Measurements from ENCODE around the gene DHDH. TPM values are rescaled to one million over a fixed set of nuclear protein-coding genes. Genes with fewer than 3 reads are reported as not detected.

The DHDH gene
- total RNA-seq, 1 donor from 2014 or later: not detected

Other genes starting within 250 kb of the DHDH start
- gene FUT2, start 237.7 kb upstream of the DHDH start, total RNA-seq: not detected in 2 replicates
- gene MAMSTR, start 214.0 kb upstream of the DHDH start, total RNA-seq: 1.4 and 1.7 TPM in 2 replicates
- 0.44 and 0.88 TPM in 2 replicates for gene RASIP1, start 193.1 kb upstream of the DHDH start, total RNA-seq
- gene IZUMO1, start 186.8 kb upstream of the DHDH start, total RNA-seq: 0.37 TPM in 1 of 2 replicates, not detected in the other
- 0.54 and 0.57 TPM in 2 replicates for gene FUT1, start 181.1 kb upstream of the DHDH start, total RNA-seq
- not detected in 2 replicates for gene FGF21, start 178.2 kb upstream of the DHDH start, total RNA-seq
- gene BCAT2, start 122.7 kb upstream of the DHDH start, total RNA-seq: 93.3 and 93.6 TPM in 2 replicates
- 0.57 and 0.64 TPM in 2 replicates for gene HSD17B14, start 97.2 kb upstream of the DHDH start, total RNA-seq
- 1.4 and 1.9 TPM in 2 replicates for gene PLEKHA4, start 65.1 kb upstream of the DHDH start, total RNA-seq
- gene PPP1R15A, start 61.3 kb upstream of the DHDH start, total RNA-seq: 53.1 and 53.7 TPM in 2 replicates
- gene TULP2, start 35.0 kb upstream of the DHDH start, total RNA-seq: not detected in 2 replicates
- gene NUCB1, start 33.4 kb upstream of the DHDH start, total RNA-seq: 117 and 122 TPM in 2 replicates
- gene BAX, start 21.2 kb downstream of the DHDH start, total RNA-seq: 292 and 295 TPM in 2 replicates
- 651 and 662 TPM in 2 replicates for gene FTL, start 31.6 kb downstream of the DHDH start, total RNA-seq
- 71.2 and 77.1 TPM in 2 replicates for gene GYS1, start 59.6 kb downstream of the DHDH start, total RNA-seq
- gene RUVBL2, start 60.2 kb downstream of the DHDH start, total RNA-seq: 172 and 175 TPM in 2 replicates
- not detected in 2 replicates for gene LHB, start 83.4 kb downstream of the DHDH start, total RNA-seq
- not detected in 2 replicates for gene CGB3, start 90.6 kb downstream of the DHDH start, total RNA-seq
- gene CGB2, start 98.2 kb downstream of the DHDH start, total RNA-seq: not detected in 2 replicates
- not detected in 2 replicates for gene CGB1, start 103.2 kb downstream of the DHDH start, total RNA-seq
- not detected in 2 replicates for gene CGB5, start 110.1 kb downstream of the DHDH start, total RNA-seq
- not detected in 2 replicates for gene CGB8, start 115.4 kb downstream of the DHDH start, total RNA-seq
- not detected in 2 replicates for gene CGB7, start 124.0 kb downstream of the DHDH start, total RNA-seq
- gene NTF4, start 131.1 kb downstream of the DHDH start, total RNA-seq: not detected in 2 replicates
- gene KCNA7, start 139.0 kb downstream of the DHDH start, total RNA-seq: not detected in 2 replicates
- 259 and 272 TPM in 2 replicates for gene SNRNP70, start 151.8 kb downstream of the DHDH start, total RNA-seq
- gene LIN7B, start 180.7 kb downstream of the DHDH start, total RNA-seq: 4.9 and 7.8 TPM in 2 replicates
- gene C19orf73, start 185.4 kb downstream of the DHDH start, total RNA-seq: 2.6 and 2.9 TPM in 2 replicates
- 5.0 TPM in 2 replicates for gene PPFIA3, start 185.8 kb downstream of the DHDH start, total RNA-seq
- not detected in 2 replicates for gene HRC, start 221.7 kb downstream of the DHDH start, total RNA-seq
- 1.4 and 2.0 TPM in 2 replicates for gene TRPM4, start 224.1 kb downstream of the DHDH start, total RNA-seq